Measurements from ENCODE around the gene TMEM59L. TPM values are rescaled to one million over a fixed set of nuclear protein-coding genes. Genes with fewer than 3 reads are reported as not detected.

The TMEM59L gene
- total and polyA plus RNA-seq, 2 of the 4 experiments (the other 2 are of a cell fraction): under 0.01 to 5.9 TPM

DNA sequence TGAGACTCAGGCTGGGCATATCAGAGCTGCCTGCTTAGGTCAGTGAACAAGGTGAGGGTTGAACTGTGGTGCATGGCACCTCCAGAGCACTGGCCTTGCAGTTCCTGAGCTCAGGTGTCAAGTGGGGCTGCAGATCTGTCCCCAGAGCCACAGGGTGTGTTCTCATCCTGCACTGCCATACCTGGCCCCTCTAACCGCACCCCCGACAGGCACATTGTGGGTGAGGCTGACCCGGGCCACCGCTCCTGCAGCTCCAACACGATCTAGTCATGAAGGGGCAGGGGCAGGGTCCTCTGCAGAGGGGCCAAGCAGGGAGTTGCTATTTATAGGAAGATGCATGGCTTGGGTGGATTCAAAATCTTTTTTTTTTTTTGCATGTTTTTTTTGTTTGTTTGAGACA, 54.1 kb downstream of the TMEM59L start:
- Histone ChIP-seq H2AFZ (replicated peaks; ENCODE audit: low read length, poor library complexity) (no peak overlapping the region), H3K36me3 (ENCODE audit: control insufficient read depth, insufficient read depth, low read length) (peaks cover 26% of the 10 kb centered on the region), H3K23ac (ENCODE audit: low read depth, low read length) (no peak overlapping the region), H3K14ac (replicated peaks; ENCODE audit: low read depth, low read length) (no peak overlapping the region), H4K91ac (ENCODE audit: insufficient read depth, low read depth, low read length) (no peak overlapping the region), H2BK120ac (ENCODE audit: low read depth, low read length) (no peak overlapping the region), H3K27ac (ENCODE audit: insufficient read depth, low read length) (no peak overlapping the region), H4K8ac (ENCODE audit: low read depth in 2 of 2, low read length in 2 of 2) (no peak overlapping the region), H3K4me3 (ENCODE audit: insufficient read depth, low read depth, low read length) (no peak overlapping the region), H3K4ac (ENCODE audit: low read depth, low read length) (no peak overlapping the region), H3K4me1 (ENCODE audit: control insufficient read depth, insufficient read depth, low read length) (peaks cover 17% of the 10 kb centered on the region), H3K79me1 (ENCODE audit: low read depth in 1 of 2, low read length in 2 of 2) (peaks cover 19 to 27% of the 10 kb centered on the region in 2 experiments; a peak in 3 of 4 replicates), H4K20me1 (ENCODE audit: insufficient read depth, low read length) (peaks cover 8% of the 10 kb centered on the region; the same call in 1 of the 2 replicates), H3K9ac (ENCODE audit: low read depth, low read length) (no peak overlapping the region), H2BK15ac (ENCODE audit: low read depth, low read length) (no peak overlapping the region), H3K4me2 (ENCODE audit: low read depth, low read length) (no peak overlapping the region), H4K5ac (ENCODE audit: low read depth, low read length) (no peak overlapping the region), H2BK20ac (ENCODE audit: low read depth, low read length) (no peak overlapping the region), H2BK5ac (ENCODE audit: low read depth, low read length, poor library complexity, severe bottlenecking) (no peak overlapping the region), H2AK5ac (ENCODE audit: low read depth, low read length) (no peak overlapping the region), H3K9me1 (ENCODE audit: insufficient read depth, low read length) (peaks cover 9% of the 10 kb centered on the region), H3K9me3 (ENCODE audit: control insufficient read depth, insufficient read depth, low read length) (no peaks in the 10 kb centered on the region), H2AK9ac (replicated peaks; ENCODE audit: low read depth, low read length, poor library complexity) (no peak overlapping the region), H3K56ac (ENCODE audit: extremely low read depth, insufficient read depth, low read length) (no peak overlapping the region), H3K18ac (ENCODE audit: low read depth, low read length) (no peak overlapping the region), H3K27me3 (ENCODE audit: control insufficient read depth, insufficient read depth, low read length) (no peaks in the 10 kb centered on the region)
- dilution Hi-C loops (cut with HindIII; ENCODE audit: low sequenced_read_pairs, unreplicated experiment): no loop called here
- ATAC-seq (ENCODE audit: low read depth) (no peak), DNase-seq (no peak)
- no TSS peak for BruUV-seq (replicated peaks)
- TF ChIP-seq RCOR1 (IDR thresholded peaks at IDR 0.05; ENCODE audit: insufficient replicate concordance, low read length) (no peak), MXI1 (IDR thresholded peaks at IDR 0.05; ENCODE audit: borderline replicate concordance, low read depth, low read length) (no peak), MAFK (IDR thresholded peaks at IDR 0.05; ENCODE audit: low read depth, low read length) (no peak), NFE2L2 (IDR thresholded peaks at IDR 0.05; ENCODE audit: low read depth, low read length) (no peak), RFX5 (IDR thresholded peaks at IDR 0.05; ENCODE audit: low read depth, low read length) (no peak), CHD1 (IDR thresholded peaks at IDR 0.05; ENCODE audit: low read depth, low read length) (no peak), SMC3 (IDR thresholded peaks at IDR 0.05; ENCODE audit: low read depth, low read length) (no peak), RAD21 (IDR thresholded peaks at IDR 0.05; ENCODE audit: low read length) (no peak), CEBPB (IDR thresholded peaks at IDR 0.05; ENCODE audit: low read depth, low read length) (no peak), POLR2A (IDR thresholded peaks at IDR 0.05; ENCODE audit: low read depth, low read length) (no peak), FOS (IDR thresholded peaks at IDR 0.05; ENCODE audit: low read depth, low read length) (no peak), MAZ (IDR thresholded peaks at IDR 0.05; ENCODE audit: borderline replicate concordance, low read depth, low read length) (no peak), BHLHE40 (IDR thresholded peaks at IDR 0.05; ENCODE audit: low read depth, low read length) (no peak)
- TF ChIP-seq, protein P1, sequence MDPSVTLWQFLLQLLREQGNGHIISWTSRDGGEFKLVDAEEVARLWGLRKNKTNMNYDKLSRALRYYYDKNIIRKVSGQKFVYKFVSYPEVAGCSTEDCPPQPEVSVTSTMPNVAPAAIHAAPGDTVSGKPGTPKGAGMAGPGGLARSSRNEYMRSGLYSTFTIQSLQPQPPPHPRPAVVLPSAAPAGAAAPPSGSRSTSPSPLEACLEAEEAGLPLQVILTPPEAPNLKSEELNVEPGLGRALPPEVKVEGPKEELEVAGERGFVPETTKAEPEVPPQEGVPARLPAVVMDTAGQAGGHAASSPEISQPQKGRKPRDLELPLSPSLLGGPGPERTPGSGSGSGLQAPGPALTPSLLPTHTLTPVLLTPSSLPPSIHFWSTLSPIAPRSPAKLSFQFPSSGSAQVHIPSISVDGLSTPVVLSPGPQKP (IDR thresholded peaks at IDR 0.05; ENCODE audit: borderline replicate concordance, low read depth, low read length): no peak
- TF ChIP-seq, protein P2, sequence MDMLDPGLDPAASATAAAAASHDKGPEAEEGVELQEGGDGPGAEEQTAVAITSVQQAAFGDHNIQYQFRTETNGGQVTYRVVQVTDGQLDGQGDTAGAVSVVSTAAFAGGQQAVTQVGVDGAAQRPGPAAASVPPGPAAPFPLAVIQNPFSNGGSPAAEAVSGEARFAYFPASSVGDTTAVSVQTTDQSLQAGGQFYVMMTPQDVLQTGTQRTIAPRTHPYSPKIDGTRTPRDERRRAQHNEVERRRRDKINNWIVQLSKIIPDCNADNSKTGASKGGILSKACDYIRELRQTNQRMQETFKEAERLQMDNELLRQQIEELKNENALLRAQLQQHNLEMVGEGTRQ (IDR thresholded peaks at IDR 0.05; ENCODE audit: low read depth, low read length): no peak
- TF ChIP-seq, protein P3, sequence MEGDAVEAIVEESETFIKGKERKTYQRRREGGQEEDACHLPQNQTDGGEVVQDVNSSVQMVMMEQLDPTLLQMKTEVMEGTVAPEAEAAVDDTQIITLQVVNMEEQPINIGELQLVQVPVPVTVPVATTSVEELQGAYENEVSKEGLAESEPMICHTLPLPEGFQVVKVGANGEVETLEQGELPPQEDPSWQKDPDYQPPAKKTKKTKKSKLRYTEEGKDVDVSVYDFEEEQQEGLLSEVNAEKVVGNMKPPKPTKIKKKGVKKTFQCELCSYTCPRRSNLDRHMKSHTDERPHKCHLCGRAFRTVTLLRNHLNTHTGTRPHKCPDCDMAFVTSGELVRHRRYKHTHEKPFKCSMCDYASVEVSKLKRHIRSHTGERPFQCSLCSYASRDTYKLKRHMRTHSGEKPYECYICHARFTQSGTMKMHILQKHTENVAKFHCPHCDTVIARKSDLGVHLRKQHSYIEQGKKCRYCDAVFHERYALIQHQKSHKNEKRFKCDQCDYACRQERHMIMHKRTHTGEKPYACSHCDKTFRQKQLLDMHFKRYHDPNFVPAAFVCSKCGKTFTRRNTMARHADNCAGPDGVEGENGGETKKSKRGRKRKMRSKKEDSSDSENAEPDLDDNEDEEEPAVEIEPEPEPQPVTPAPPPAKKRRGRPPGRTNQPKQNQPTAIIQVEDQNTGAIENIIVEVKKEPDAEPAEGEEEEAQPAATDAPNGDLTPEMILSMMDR (conservative IDR thresholded peaks at IDR 0.05; ENCODE audit: low read depth, low read length): no peak
- 90% methylated on average over 5 of the region's 5 CpGs; no CpG with 5 or more reads in 1 of the 2 experiments for WGBS, 2 experiments (ENCODE audit: extremely low coverage in 2 of 2, insufficient read length in 1 of 2)
- intact Hi-C loops (cut with micrococcal nuclease): no loop called here
- in situ Hi-C loops (cut with MboI; ENCODE audit: low sequenced_read_pairs): no loop called here
- ChIA-PET POLR2A (ENCODE audit: unreplicated experiment) (no interaction called here), CTCF (no interaction called here)

Data from IMR-90 (cell line).